NCI-H1436 treated with DMSO at 0.1 percent for 48 hours (cell line): ENCODE data around the gene WDR54.
"Not testable (repeated sequence)": the region's sequence is repeated elsewhere in the genome, so short reads cannot be mapped to it uniquely, and the experiment has no call there.

Experiments used
- DNase-seq: peaks from one replicate; lab custom pipeline; 2025; lab: John Stamatoyannopoulos, UW

Gene WDR54

DNA sequence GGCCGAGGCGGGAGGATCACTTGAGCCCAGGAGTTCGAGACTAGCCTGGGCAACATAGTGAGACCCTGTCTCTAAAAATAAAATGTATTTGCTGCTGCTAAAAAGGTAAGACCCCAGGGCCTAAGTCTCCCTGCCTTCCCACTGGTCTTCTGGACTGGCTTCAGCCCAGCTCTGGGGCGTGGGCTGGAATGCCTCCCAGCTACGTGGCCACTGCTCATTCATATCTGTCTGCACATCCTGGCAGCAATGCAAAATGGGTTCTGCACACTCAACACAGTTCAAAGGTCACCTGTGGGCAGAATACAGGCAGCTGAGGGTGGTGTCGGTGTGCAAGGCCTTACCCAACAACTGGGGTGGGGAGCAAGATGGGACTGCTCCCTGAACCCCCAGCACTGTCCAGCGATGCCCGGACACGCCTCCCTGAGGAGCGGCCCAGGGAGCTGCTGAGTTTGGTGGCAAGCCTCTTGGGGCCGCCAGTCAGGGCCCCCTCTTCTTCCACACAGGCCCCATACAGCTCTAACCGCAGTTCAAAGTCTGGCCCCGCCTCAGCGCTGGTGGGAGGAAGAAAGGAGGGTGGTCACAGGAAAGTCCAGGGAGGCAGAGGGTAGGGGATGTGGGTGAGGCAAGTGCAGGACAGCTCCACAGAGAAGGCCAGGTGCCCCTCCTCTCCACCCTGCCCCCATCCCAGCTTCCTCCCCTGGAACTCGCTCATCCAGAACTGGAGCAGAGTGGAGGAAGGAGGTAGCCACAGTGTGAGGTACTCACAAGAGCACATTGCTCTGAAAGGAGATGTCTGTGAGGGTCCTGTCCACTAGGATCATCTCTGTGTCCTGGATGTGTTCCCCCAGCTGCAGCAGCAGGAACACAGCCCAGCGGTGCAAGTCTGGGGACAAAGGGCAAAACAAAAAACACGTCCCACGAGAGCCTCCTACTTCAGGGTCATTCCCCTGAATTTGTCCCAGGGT is 8.2 kb downstream of the WDR54 start:
- no peak for DNase-seq

- DNase-seq = no peak
Measured at GRCh38 chr2:74430502-74430901, 9.0 kb downstream of the WDR54 start.

DNA sequence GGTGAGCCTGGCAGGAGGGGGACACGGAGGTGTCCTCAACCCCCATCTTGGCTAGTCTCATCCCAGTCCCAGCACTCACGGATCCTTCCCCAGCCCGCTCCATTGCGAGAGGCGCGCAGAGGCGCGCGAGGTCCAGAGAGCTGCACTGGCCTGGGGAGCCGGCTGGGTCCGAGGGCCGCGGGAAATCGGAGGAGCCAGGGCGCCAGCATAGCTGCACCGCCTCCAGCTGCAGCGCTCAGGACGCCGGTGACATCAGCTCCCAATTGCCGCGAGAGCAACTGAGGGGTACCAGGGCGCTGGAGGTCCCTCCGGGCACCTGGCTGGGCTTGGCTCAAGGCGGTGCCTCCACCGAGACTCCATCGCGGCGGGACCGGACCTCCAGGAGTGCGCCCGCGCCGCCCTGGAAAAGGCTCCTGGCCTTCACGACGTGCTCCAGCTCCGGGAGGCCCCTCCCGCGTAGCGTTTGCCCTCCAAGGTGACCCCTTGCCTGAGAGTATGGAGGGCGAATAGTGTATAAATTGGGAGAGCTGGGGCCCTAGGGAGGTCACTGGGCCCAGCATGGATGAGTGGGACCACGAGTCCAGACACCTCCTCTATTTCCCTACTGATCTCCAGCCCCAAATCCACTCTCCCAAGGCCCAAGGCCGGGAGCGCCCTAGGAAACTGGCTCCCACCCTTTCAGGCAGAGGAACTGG is 14.7 kb downstream of the WDR54 start:
- DNase-seq = no peak

DNA sequence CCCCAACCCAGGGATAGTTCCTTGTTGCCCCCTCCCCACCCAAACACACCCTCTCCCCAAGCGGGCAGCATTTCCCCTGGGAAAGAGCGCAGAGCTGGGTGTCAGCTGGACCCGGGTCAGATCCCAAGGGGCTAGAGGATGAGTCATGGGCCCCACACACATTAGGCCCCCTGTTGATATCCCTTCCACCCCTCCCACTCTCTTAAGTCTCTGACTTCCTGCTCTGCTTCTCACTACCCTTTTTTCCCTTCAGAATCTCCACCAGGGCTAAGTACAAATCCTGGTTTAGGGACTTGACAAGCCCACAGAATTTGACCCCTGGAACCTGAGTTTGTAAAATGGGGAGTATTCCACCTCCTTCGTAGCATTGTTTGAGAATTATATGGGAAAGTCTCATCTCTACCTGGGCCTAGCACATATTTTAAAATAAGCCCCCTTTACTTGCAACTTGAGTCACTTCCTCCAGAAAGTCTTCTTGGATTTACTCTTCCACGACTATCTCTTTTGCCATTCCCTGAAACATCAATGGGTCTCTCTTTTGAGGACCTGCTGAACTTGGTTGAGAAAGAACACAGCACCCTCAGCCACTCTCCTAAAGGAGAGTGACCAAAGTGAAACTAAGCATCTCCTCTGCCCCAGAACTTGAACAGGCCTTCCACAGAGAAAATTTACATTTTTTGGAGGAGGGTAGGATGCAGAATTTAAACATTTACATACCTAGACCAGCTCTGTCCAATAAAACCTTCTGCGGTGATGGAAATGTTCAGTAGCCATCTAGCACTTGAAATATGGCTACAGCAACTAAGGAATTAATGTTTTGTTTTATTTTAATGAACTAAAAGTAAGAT is 15.5 kb downstream of the WDR54 start:
- DNase-seq = no peak

- no peak for DNase-seq
Measured at GRCh38 chr2:74438248-74438647, 16.7 kb downstream of the WDR54 start.

- DNase-seq = no peak
Measured at GRCh38 chr2:74439373-74439772, 17.8 kb downstream of the WDR54 start.

DNA sequence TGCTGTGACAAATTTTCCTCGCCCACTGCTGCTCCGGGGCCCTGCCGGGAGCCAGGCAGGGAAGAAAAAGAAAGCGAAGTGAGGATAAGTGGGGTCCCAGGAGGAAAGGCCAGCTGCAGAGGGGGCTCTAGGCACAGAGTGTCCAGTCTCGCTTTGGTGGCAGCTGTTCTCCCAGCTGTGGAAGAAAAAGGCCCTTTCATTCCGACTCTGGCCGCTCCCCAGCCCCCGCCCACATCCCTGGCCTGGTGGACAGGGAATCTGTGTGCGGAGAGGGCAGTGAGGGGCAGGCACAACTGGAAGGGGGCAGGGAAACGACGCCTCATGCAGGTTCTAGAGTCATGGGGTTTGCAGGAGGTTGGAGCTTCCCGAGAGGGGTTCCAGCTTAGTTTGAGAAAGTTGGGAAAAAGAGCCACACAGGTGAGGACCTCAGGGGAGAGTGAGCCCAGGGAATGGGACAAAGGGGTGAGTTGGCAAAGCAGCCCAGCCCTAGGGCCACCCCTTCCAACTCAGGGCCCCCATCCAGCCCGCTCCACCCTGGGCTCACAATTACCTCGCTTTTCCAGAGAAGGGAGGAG is 18.4 kb downstream of the WDR54 start:
- no peak for DNase-seq

GRCh38 chr2:74440378-74441169 is 19.0 kb downstream of the WDR54 start:
- DNase-seq = no peak

DNA sequence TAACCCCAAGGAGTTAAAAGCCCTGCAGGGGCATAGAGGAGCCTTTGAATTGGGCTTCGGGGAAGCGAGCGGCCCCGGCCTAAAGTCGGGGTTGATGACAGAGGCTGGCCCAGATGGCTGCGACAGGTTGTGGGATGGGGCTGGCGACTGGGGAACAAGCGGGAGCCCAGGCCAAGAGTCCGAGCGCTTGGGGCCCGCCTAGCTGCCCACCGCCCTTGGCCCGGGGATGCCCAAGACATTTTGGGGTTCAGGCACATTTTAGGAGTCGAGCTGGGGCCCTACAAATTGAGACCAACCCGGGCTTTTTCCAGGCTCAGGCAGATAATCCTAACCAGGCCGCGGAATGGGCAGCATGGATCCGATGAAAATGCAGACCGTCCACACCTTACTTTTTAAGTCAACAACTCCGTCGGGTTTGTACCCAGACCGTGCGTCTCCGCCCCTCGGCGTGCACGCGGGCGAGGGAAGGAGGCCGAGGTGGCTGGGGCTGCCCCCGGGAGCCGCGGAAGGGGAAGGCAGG is 19.7 kb downstream of the WDR54 start:
- no peak for DNase-seq

GRCh38 chr2:74441690-74442482 is 20.4 kb downstream of the WDR54 start, which contains the start of gene RTKN:
TSS of gene RTKN (minus strand) at chr2:74441937. CDS start at chr2:74441816, 121 bp downstream.
- no peak for DNase-seq

DNA sequence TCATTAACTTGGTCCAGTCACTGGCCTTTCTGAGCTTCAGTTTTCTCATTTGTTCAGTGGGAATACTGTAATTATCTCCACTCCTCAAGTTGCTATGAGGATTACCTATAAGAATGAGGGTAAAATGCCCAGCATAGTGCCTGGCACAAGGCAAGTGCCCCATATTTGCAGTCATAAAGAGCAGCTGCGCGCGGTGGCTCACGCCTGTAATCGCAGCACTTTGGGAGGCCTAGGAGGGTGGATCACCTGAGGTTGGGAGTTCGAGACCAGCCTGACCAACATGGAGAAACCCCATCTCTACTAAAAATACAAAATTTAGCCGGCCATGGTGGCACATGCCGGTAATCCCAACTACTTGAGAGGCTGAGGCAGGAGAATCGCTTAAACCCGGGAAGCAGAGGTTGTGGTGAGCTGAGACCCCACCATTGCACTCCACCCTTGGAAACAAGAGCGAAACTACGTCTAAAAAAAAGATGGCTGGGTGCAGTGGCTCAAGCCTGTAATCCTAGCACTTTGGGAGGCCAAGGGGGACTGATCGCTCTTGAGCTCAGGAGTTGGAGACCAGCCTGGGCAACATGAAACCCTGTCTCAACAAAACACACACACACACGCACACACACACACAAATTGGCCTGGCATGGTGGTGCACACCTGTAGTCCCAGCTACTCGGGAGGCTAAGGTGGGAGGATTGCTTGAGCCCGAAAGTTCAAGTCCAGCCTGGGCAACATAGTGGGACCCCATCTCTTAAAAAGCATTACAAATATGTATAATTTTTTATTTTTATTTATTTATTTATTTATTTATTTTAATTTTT is 21.2 kb downstream of the WDR54 start:
- DNase-seq = not testable (repeated sequence)

- DNase-seq = no peak
Measured at GRCh38 chr2:74444498-74445318, 23.2 kb downstream of the WDR54 start.

GRCh38 chr2:74447230-74447999 is 25.9 kb downstream of the WDR54 start:
- DNase-seq = no peak

DNA sequence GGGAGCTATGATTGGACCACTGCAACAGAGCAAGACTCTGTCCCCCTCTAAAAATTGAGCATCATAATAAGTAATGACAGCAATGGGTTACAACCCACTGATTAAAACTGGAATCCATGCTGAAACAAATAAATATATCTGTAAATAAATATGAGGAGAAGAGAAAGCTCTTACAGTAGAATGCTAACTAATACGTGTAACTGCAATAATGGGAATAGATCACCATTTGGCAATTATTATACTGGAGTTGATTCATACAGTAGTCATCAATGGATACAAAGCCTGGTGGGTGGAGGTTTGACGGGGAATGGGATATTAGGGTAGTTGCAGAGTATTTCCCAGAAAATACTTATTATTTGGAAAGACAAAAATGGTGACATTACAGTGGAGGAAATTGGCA is 27.2 kb downstream of the WDR54 start:
- no peak for DNase-seq

DNA sequence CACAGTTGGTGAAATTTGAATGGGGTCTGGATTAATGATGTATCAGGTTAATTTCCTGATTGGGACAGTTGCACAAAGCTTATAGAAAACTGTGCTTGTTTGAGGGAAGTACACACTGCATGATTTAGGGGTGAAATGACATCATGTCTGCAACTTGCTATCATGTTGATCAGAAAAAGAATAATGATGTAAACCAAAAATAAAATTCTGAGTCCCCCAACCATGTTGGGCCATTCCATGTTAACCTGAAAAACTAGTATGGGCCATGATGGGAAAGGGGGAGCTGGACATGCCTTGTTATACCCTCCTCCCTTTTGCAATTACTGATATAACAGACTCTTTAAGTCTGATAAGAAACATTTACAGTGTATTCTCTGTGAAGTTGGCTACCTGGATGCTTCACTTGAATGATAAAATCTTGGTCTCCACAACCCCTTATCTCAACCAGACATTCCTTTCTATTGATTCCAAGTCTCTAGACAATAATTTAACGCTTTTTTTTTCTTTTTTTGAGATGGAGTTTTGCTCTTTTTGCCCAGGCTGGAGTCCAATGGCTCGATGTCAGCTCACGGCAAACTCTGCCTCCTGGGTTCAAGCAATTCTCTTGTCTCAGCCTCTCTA is 29.1 kb downstream of the WDR54 start:
- DNase-seq = no peak

DNA sequence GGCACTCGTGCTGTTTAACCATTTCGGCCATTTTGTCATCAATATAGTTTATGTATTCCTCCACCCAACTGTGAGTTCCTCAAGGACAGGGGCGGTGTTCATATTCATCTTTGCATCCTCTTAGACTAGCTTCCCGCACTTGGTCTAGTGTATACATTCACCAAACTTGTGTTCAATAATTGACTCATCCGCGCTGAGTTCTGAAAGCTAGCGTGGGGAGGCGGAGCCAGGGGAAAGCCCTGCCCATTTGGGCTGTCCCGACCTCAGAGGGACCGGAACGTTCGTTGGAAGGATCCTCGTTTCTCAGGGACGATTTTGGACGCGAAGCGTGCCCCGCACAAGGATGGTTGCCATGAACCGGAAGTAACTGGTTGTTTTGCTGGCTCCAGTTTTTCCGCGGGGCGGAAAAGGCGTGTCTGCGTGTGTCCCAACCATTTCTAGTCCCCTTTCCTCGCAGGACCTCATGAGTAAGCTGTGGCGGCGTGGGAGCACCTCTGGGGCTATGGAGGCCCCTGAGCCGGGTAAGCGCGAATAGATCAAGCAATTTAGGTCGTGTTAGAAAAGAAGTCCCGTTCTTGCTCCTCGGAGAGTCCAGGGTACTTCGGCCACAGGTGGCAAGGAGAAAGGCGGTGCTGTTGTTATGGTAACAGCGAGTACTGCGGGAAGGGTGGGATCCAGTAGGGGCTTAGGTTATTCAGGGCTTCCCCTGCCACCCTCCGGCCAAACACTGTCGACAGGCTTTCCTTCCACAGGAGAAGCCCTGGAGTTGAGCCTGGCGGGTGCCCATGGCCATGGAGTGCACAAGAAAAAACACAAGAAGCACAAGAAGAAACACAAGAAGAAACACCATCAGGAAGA is 33.4 kb downstream of the WDR54 start, which contains the start of gene INO80B:
TSS of gene INO80B (plus strand) at position 434 of the 858 bp plus-strand sequence. CDS start at position 464, 30 bp downstream.
- peak; percentile 81 for DNase-seq
